PC-3 (cell line): ENCODE data around the gene TENM4.

Source experiments
- CTCF ChIP-seq: fragments of 300-600 bp; sonication (generic); conservative IDR thresholded peaks from 2 replicates; pipeline ENCODE4 v1.5.1; 2017; ENCODE audit warnings: antibody characterized with exemption, low read depth, mild to moderate bottlenecking, low read length
- EZH2 ChIP-seq: fragments of 300-600 bp; sonication (generic); IDR thresholded peaks from one replicate; pipeline ENCODE4 v1.6.1; 2017; ENCODE audit warnings: antibody characterized with exemption, mild to moderate bottlenecking, low read length; ENCODE audit not compliant: unreplicated experiment
- EZH2phosphoT487 ChIP-seq: fragments of 300-600 bp; sonication (generic); IDR thresholded peaks from 2 replicates; pipeline ENCODE4 v1.6.1; 2018; ENCODE audit warnings: mild to moderate bottlenecking, antibody characterized with exemption, low read length, borderline replicate concordance

DNA sequence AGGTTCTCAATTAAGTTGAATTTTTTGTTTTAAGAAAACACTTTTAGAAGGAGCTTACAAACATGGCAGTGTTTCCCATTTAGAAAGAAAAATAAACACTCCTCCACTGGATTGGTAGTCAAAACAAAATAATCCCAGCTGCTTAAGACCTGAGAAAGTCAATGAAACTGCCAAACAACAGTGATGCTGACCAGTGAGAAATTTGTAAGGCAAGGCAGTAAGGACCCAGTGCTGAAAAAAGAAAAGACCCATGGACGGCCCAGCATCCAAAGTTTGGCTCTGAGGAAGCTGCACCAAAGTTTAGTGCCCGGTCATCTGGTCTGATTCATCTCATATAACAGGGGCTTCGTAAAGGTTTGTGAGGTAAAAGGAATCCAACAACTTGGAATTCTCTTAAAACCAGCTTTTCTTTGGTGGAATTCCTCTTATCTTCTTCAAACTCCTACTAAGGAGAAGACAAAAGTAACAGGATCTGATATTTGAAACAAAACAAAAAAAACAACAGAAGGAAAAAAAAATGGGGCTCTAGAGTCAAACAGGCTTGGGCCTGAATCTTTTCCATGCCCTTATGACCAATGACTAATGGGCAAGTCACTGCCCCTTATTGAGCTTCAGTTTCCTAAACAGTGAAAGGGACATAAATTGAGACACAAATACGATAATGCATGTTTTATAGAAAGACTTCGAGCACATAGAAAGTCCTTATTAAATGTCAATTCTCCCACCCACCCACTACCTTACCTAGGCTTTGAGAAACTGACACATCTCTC, 483.2 kb downstream of the TENM4 start:
- TF ChIP-seq EZH2phosphoT487 (no peak), EZH2 (no peak), CTCF (no peak)
